ENCODE results near the gene RAMAC. TPM values are rescaled to one million over a fixed set of nuclear protein-coding genes. Genes with fewer than 3 reads are reported as not detected.

The RAMAC gene
- total and polyA plus RNA-seq, 10 of the 15 experiments (the other 5 are each of a cell fraction or from before 2014, with no cell fraction given) = 22.4 to 109 (median 41.7) TPM

DNA sequence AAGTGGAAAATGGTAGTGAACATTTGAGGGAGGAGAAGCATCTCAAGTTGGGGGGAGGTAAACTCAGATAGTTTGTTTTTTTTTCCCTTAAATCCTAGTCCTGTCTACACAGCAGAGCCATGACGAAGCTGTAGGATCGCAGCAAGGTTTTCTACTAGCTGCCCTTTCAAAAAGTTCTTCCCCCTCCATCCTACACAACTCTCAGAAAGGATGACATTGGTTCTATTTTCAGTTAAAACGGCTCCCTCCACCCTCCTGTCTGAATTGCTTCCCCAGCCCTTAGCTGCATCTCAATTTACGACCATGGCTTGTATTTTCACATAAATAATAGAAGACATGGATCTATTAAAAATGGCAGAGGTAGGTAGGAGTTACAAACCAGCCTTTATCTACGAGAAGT lies 35.7 kb upstream of the RAMAC start:
- ChIA-PET POLR2A (interaction anchor here (0.7 kb wide), 1 partner anchor 104 kb away, joined by 3 read pairs; no protein-coding TSS in a partner anchor), SMC1A (ENCODE audit: uncharacterized antibody, unreplicated experiment) (no interaction called here), CTCF (no interaction called here), RAD21 (ENCODE audit: unreplicated experiment) (no interaction called here)
- peak overlapping the region; percentile 62 for H3K4me2 ChIP-seq (ENCODE audit: control insufficient read depth, insufficient read depth)
- intact Hi-C loops (cut with micrococcal nuclease; ENCODE audit: unreplicated experiment) = no loop called here
- in situ Hi-C loops (cut with MboI) = no loop called here
- H3K4me1 ChIP-seq (ENCODE audit: control insufficient read depth, insufficient read depth, low read length) = peaks cover 17% of the 10 kb centered on the region
- FAIRE-seq (no peak), DNase-seq (ENCODE audit: low read depth, low spot score) (no peak), ATAC-seq (peak; percentile 51)
- 7% methylated on average over 5 of the region's 5 CpGs for WGBS (ENCODE audit: insufficient coverage, insufficient replicate concordance, low lambda C conversion rate, missing lambda C conversion rate)
- H3K36me3 ChIP-seq (ENCODE audit: control insufficient read depth in 2 of 2, insufficient read depth in 2 of 2, low read length in 1 of 2) = no peaks in the 10 kb centered on the region
- H4K20me1 ChIP-seq (ENCODE audit: control insufficient read depth, insufficient read depth) = peaks cover 6% of the 10 kb centered on the region; the same call in 1 of the 2 replicates
- H3K9me3 ChIP-seq (replicated peaks; ENCODE audit: control insufficient read depth, insufficient read depth, low read length) = no peaks in the 10 kb centered on the region
- no peak overlapping the region for H3K27ac ChIP-seq (ENCODE audit: control insufficient read depth, insufficient read depth)
- H3K79me2 ChIP-seq (ENCODE audit: control insufficient read depth, insufficient read depth, low read length) = no peaks in the 10 kb centered on the region
- H3K27me3 ChIP-seq (replicated peaks in 1 of 2; ENCODE audit: control insufficient read depth in 2 of 2, insufficient read depth in 2 of 2, low read length in 1 of 2) = peaks cover 6 to 28% of the 10 kb centered on the region in 2 experiments
- TF ChIP-seq TBL1XR1 (IDR thresholded peaks at IDR 0.05; ENCODE audit: low read depth, low read length) (no peak), FOXM1 (IDR thresholded peaks at IDR 0.05; ENCODE audit: low read depth, low read length) (no peak), MTA3 (IDR thresholded peaks at IDR 0.05; ENCODE audit: borderline replicate concordance, low read length) (no peak), YBX1 (IDR thresholded peaks at IDR 0.05) (no peak), KAT2A (conservative IDR thresholded peaks at IDR 0.05; ENCODE audit: control insufficient read depth, low read depth, low read length) (no peak), POLR2A (IDR thresholded peaks at IDR 0.05; ENCODE audit: low read depth, low read length) (no peak), IKZF1 (conservative IDR thresholded peaks at IDR 0.05) (no peak), LARP7 (IDR thresholded peaks at IDR 0.05) (no peak), SIX5 (IDR thresholded peaks at IDR 0.05; ENCODE audit: low read depth, low read length, severe bottlenecking) (no peak), HDGF (IDR thresholded peaks at IDR 0.05) (no peak), RAD51 (IDR thresholded peaks at IDR 0.05) (no peak), SREBF2 (IDR thresholded peaks at IDR 0.05; ENCODE audit: low read length) (no peak), CHD2 (IDR thresholded peaks at IDR 0.05; ENCODE audit: borderline replicate concordance, low read depth, low read length) (no peak), BMI1 (IDR thresholded peaks at IDR 0.05; ENCODE audit: borderline replicate concordance) (no peak), YY1 (IDR thresholded peaks at IDR 0.05; ENCODE audit: low read depth, low read length) (no peak)
- TF ChIP-seq, protein P1, sequence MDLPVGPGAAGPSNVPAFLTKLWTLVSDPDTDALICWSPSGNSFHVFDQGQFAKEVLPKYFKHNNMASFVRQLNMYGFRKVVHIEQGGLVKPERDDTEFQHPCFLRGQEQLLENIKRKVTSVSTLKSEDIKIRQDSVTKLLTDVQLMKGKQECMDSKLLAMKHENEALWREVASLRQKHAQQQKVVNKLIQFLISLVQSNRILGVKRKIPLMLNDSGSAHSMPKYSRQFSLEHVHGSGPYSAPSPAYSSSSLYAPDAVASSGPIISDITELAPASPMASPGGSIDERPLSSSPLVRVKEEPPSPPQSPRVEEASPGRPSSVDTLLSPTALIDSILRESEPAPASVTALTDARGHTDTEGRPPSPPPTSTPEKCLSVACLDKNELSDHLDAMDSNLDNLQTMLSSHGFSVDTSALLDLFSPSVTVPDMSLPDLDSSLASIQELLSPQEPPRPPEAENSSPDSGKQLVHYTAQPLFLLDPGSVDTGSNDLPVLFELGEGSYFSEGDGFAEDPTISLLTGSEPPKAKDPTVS (IDR thresholded peaks at IDR 0.05; ENCODE audit: low read depth, low read length) = no peak
- TF ChIP-seq, protein P2, sequence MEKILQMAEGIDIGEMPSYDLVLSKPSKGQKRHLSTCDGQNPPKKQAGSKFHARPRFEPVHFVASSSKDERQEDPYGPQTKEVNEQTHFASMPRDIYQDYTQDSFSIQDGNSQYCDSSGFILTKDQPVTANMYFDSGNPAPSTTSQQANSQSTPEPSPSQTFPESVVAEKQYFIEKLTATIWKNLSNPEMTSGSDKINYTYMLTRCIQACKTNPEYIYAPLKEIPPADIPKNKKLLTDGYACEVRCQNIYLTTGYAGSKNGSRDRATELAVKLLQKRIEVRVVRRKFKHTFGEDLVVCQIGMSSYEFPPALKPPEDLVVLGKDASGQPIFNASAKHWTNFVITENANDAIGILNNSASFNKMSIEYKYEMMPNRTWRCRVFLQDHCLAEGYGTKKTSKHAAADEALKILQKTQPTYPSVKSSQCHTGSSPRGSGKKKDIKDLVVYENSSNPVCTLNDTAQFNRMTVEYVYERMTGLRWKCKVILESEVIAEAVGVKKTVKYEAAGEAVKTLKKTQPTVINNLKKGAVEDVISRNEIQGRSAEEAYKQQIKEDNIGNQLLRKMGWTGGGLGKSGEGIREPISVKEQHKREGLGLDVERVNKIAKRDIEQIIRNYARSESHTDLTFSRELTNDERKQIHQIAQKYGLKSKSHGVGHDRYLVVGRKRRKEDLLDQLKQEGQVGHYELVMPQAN (conservative IDR thresholded peaks at IDR 0.05) = no peak
- TF ChIP-seq, protein P3, sequence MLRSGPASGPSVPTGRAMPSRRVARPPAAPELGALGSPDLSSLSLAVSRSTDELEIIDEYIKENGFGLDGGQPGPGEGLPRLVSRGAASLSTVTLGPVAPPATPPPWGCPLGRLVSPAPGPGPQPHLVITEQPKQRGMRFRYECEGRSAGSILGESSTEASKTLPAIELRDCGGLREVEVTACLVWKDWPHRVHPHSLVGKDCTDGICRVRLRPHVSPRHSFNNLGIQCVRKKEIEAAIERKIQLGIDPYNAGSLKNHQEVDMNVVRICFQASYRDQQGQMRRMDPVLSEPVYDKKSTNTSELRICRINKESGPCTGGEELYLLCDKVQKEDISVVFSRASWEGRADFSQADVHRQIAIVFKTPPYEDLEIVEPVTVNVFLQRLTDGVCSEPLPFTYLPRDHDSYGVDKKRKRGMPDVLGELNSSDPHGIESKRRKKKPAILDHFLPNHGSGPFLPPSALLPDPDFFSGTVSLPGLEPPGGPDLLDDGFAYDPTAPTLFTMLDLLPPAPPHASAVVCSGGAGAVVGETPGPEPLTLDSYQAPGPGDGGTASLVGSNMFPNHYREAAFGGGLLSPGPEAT (IDR thresholded peaks at IDR 0.05; ENCODE audit: low read depth) = no peak
- no peak overlapping the region for H3K4me3 ChIP-seq
- no TSS peak for BruUV-seq (replicated peaks)
- no peak overlapping the region for H2AFZ ChIP-seq (ENCODE audit: control insufficient read depth, low read depth, low read length)
- H3K9ac ChIP-seq (ENCODE audit: control insufficient read depth, insufficient read depth, low read length) = no peak overlapping the region
